HPDE6-E6E7 (cell line): ENCODE results near the gene LAMP2.

Experiments used
- DNase-seq: peaks from one replicate; pipeline ENCODE4 v3.0.0; 2011; ENCODE audit warnings: missing footprints; ENCODE audit errors: extremely low spot score

Gene LAMP2

GRCh38 chrX:120457766-120458180 lies 11.3 kb downstream of the LAMP2 start:
- DNase-seq, result peak; percentile 56

GRCh38 chrX:120456973-120457372 lies 12.1 kb downstream of the LAMP2 start:
- no peak for DNase-seq

GRCh38 chrX:120453985-120454384 lies 15.1 kb downstream of the LAMP2 start:
- DNase-seq, result no peak

- DNase-seq, result no peak
Measured at GRCh38 chrX:120452131-120452530, 17.0 kb downstream of the LAMP2 start.

GRCh38 chrX:120450163-120450562 lies 18.9 kb downstream of the LAMP2 start:
- DNase-seq, result no peak

GRCh38 chrX:120446498-120446897 lies 22.6 kb downstream of the LAMP2 start:
- no peak for DNase-seq

GRCh38 chrX:120439921-120440320 lies 29.2 kb downstream of the LAMP2 start:
- no peak for DNase-seq

GRCh38 chrX:120429776-120430540 lies 39.1 kb downstream of the LAMP2 start:
- DNase-seq, result no peak

GRCh38 chrX:120428309-120428708 lies 40.8 kb downstream of the LAMP2 start:
- DNase-seq, result no peak

GRCh38 chrX:120426599-120426998 lies 42.5 kb downstream of the LAMP2 start:
- no peak for DNase-seq

- no peak for DNase-seq
Measured at GRCh38 chrX:120419463-120419862, 49.6 kb downstream of the LAMP2 start.

- no peak for DNase-seq
Measured at GRCh38 chrX:120408168-120408567, 60.9 kb downstream of the LAMP2 start.

GRCh38 chrX:120406638-120407037 lies 62.5 kb downstream of the LAMP2 start:
- DNase-seq, result no peak

- DNase-seq, result no peak
Measured at GRCh38 chrX:120402369-120402768, 66.7 kb downstream of the LAMP2 start.

- no peak for DNase-seq
Measured at GRCh38 chrX:120401301-120401700, 67.8 kb downstream of the LAMP2 start.

- DNase-seq, result peak; percentile 28
Measured at GRCh38 chrX:120380699-120381098, 88.4 kb downstream of the LAMP2 start.

GRCh38 chrX:120379937-120380681 lies 89.0 kb downstream of the LAMP2 start:
- DNase-seq, result no peak

GRCh38 chrX:120378570-120378969 lies 90.5 kb downstream of the LAMP2 start:
- no peak for DNase-seq
